Stimulated activated CD8-positive, alpha-beta memory T cell treated with anti-CD3 and anti-CD28 coated beads, Interleukin-12 subunit alpha, Interleukin-12 subunit beta, amount 100 ng/mL, for 4 hours (primary cell): Measurements from ENCODE around the gene METTL27.
"Not testable (repeated sequence)": the region's sequence is repeated elsewhere in the genome, so short reads cannot be mapped to it uniquely, and the experiment has no call there.

Experiments
- DNase-seq: peaks from one replicate; pipeline ENCODE4 v3.0.0-alpha.2; 2020; ENCODE audit warnings: low read depth

METTL27 gene

DNA sequence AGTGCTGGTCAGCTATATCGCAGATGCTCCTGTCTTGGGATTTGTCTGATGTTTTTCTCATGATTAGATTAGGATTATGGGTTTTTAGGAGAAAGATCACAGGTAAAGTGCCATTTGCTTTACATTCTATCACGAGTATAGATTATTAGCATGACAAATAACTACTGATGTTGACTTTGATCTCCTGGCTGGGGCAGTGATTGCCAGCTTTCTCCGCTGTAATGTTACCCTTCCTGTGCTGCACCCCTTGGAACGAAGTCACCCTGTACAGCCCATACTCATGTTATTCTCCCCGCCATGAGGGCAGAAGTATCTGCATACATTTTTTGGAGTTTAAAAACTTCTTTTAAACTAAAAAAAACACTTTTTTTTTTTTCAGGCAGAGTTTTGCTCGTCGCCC lies 22.3 kb downstream of the METTL27 start:
- DNase-seq, result no peak

DNA sequence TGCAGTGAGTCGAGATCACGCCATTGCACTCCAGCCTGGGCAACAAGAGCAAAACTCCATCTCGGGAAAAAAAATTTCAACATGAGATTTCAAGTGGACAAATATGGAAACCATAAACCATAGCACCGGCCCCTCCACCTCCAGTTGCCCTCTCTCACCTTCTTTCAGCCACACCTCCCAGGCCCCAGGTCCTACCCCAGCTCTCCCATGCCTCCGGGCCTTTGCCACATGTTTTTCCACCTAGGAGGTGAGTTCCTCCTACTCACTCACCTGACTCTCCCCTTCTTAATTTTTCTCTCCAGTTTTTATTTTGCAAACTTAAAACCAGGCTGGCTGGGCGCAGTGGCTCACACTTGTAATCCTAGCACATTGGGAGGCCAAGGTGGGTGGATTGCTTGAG lies 25.2 kb downstream of the METTL27 start:
- DNase-seq, result no peak

DNA sequence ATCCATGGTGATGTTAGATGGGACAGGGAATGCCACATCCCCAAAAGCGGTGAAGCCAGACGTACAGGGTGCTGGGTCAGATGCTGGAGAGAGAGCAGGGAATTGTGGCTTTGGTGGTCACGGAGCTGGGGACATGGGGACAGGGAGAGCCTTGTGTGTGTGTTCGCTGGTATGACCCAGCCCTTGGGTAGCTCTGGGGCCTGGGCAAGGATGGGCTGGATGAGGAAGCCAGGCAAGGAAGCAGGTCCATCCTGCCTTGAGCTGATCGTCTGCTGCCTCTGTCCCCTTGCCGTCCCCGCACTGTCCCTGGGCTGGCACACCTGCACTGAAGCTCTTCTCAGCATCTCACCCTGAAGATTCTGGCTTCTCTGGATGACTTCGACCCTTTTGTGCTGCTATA lies 26.9 kb downstream of the METTL27 start:
- no peak for DNase-seq

DNA sequence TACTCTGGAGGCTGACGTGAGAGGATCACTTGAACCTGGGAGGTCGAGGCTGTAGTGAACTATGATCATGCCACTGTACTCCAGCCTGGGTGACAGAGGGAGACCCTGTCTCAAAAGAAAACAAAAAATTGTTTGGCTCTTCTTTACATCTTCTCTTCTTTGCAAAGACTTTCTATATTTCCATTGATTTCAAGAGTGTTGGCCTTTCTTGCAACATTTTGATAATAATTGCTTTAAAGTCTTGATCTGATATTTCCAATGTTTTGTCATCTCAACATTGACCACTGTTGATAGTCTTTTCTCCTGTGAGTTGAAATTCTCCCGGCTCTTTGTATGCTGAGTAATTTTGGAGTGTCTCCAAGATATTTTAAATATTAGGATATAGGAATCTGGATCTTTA lies 29.3 kb downstream of the METTL27 start:
- no peak for DNase-seq

DNA sequence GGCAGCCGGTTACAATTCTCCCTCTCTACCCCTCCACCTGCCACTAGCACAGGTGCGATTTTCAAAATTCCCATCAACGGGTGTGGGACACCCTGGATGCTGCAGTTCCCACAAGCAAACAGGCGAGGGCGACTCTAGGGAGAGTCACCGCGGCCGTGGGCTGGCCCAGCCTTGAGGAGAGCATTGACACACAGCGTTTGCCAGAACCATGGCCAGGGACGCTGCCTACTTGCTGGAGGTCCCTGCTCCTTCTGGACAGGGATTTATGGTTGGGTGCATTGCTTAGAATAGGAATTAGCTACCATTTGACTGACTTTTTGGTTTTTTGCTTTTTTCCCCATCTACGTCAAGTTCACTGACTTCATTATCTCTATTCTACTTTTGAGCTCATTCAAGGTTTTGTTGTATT lies 30.6 kb downstream of the METTL27 start:
- peak; percentile 11 for DNase-seq

DNA sequence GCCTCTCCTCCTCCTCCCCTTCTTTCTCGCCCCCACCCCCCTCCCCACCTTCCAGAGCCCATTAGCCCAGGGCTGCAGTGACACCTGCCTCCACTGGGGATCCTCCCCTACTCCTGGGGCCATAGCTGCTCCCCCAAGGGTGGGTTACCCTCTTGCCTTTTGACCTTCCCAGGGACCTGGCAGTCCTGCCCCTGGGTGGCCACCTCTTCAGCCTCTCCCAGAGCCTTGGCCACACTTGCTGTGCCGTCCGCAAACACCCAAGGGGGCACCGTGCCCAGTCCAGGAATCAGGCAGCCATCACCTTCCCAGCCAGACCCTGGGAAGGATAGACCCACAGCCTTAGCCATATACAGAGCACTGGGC lies 31.3 kb downstream of the METTL27 start:
- DNase-seq, result no peak

DNA sequence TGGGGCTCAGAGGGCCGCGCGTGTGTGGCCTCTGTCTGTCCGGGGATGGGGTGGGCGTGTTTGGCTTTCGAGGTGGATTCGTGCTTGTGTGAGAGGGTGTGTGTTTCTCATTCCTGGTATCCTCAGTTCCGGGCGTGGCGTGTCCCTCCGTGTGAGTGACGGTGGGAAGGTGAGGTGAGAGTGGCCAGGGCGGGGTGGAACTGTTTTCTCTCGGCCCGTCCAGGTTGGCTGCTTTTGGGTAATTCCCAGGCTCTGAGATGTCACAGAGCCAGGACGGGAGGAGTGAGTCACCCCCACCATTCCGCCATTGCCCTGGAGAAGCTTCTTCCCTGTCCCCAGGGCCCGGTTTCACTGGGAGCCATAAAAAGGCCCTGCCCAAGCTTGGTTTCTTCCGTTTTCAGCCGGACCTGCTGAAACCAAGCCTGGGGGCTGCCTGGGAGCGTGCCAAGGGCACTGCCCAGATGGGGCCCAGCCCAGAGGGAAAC lies 32.8 kb downstream of the METTL27 start:
- no peak for DNase-seq

DNA sequence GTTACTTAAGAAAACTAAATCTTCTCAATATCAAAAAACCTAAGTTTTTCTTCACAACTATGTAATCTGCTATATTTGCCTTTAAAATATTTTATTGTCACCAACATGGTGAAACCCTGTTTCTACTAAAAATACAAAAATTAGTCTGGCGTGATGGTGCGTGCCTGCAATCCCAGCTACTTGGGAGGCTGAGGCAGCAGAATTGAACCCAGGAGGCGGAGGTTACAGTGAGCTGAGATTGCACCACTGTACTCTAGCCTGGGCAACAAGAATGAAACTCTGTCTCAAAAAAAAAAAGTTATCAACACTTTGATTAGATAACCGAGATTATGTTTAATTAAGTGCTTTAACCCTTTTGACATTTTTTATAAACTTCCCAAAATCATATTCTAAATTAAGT lies 39.9 kb downstream of the METTL27 start:
- no peak for DNase-seq

DNA sequence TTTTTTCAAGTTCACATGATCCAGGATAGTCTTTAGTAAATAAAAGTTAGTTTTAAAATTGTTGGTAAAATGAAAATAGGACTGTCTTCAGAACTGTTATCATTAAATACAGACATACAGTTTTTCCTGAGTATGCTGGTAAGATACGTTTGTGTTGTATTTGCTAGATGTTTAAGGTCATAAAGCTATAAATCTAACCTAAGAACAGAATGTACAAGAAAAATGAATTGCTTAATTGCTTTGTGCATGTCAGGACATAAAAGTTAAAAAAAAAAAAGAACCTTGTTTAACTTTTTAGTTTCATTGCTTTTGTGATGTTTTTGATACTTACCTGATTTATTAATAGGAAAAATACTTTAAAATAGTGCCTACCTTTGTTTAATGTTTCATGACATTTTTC lies 40.7 kb downstream of the METTL27 start:
- DNase-seq, result no peak

DNA sequence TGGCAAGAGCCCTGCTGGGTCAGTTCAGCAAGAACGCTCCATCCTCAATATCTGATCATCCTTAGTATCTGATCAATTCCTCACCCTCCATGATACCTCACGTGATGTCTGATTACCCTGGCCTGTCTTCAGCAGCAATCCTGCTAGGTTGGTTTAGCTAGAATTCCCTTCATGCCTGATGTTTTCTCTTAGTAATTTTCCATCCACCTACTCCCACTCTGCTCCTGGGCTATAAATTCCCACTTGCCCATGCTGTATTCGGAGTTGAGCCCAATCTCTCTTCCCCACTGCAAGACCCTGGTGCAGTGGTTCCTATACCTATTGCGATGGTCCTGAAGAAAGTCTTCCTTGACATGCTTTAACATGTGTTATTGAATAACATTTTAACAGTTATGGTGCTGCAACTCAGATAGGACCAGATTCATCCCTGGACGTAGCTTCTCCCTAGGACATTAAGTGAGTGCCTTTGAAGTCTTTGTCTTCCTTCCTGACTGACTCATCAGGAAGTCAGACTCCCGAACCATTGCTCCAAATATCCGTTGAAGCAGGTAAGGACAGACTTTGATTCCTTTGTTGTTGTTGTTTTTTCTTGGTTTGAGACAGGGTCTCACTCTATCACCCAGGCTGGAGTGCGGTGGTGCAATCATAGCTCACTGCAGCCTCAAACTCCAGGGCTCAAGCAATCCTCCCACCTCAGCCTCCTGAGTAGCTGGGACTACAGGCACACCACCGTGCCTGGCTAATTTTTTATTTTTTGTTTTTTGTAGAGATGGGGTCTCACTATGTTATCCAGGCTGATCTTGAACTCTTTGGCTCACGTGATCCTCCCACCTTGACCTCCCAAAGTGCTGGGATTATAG lies 42.8 kb downstream of the METTL27 start:
- no peak for DNase-seq

DNA sequence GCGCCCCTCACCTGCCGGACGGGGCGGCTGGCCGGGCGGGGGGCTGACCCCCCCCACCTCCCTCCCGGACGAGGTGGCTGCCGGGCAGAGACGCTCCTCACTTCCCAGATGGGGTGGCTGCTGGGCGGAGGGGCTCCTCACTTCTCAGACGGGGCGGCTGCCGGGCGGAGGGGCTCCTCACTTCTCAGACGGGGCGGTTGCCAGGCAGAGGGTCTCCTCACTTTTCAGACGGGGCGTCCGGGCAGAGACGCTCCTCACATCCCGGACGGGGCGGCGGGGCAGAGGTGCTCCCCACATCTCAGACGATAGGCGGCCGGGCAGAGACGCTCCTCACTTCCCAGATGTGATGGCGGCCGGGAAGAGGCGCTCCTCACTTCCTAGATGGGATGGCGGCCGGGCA lies 45.1 kb downstream of the METTL27 start:
- not testable (repeated sequence) for DNase-seq

DNA sequence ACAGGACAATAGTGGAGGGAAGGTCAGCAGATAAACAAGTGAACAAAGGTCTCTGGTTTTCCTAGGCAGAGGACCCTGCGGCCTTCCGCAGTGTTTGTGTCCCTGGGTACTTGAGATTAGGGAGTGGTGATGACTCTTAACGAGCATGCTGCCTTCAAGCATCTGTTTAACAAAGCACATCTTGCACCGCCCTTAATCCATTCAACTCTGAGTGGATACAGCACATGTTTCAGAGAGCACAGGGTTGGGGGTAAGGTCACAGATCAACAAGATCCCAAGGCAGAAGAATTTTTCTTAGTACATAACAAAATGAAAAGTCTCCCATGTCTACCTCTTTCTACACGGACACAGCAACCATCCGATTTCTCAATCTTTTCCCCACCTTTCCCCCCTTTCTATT lies 45.7 kb downstream of the METTL27 start:
- not testable (repeated sequence) for DNase-seq

DNA sequence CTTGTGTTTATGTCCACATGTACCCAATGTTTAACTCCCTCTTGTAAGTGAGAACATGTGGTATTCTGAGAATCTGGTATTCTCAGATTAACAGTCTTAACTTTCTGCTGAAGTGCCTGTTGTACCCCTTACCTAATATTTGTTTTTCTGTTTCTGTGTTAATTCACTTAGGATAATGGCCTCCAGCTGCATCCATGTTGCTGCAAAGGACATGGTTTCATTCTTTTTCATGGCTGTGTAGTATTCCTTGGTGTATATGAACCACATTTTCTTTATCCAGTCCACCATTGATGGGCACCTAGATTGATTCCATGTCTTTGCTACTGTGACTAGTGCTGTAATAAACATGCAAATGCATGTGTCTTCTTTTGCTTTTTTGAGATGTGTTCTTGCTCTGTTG lies 47.1 kb downstream of the METTL27 start:
- not testable (repeated sequence) for DNase-seq

DNA sequence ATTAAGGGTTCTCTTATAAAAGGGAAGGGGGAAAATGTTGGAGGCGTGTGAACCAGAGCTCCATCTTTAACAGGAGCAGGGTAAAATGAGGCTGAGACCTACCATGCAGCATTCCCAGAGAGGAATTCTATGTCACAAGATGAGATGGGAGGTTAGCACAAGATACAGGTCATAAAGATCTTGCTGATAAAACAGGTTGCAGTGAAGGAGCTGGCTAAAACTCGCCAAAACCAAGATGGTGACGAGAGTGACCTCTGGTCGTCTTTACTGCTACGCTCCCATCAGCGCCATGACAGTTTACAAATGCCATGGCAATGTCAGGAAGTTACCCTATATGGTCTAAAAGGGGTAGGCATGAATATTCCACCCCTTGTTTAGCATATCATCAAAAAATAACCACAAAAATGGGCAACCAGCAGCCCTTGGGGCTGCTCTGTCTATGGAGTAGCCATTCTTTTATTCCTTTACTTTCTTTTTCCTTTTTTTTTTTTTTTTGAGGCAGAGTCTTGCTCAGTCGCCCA lies 51.1 kb downstream of the METTL27 start:
- not testable (repeated sequence) for DNase-seq

DNA sequence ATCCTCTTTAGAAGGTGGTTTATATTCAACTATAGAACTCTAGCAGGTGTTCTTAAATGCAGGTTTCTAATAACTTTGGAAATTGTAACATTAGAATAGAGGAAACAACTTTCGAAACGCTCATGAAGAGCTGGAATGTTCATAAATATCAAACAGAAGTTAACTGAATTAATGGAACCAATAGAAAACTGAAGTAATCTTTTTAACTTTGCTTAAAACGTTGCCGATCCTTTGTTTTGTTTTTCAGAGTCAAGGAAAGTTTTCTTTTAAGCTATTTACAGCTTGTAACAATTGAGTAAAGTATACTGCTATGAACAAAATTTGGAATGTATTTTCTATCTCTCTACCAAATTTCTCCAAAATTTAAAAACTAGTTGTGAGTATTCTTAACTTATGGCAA lies 53.3 kb downstream of the METTL27 start:
- no peak for DNase-seq

DNA sequence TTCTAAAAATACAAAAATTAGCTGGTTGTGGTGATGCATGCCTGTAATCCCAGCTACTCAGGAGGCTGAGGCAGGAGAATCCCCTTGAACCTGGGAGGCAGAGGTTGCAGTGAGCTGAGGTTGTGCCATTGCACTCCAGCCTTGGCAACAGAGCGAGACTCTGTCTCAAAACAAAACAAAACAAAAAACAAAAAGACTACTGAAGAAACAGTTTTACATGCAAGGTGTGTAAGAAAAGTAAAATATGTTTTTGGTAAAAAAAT lies 54.6 kb downstream of the METTL27 start:
- DNase-seq, result not testable (repeated sequence)

DNA sequence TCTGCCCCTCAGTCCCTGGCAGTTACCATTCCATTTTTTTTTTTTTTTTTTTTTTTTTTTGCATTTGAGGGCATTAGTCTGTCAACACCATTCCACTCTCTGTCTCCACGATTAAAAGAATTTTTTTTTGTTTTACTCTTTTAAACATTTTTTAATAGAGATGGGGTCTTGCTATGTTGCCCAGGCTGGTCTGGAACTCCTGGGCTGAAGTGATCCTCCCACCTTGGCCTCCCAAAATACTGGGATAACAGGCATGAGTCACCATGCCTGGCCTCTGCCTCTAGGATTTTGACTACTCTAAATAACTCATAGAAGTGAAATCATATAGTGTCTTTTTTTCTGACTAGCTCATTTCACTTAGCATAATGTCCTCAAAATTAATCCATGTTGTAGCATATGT lies 55.7 kb downstream of the METTL27 start:
- no peak for DNase-seq
